Measurements from ENCODE around the gene ARID3C.

ARID3C gene

DNA sequence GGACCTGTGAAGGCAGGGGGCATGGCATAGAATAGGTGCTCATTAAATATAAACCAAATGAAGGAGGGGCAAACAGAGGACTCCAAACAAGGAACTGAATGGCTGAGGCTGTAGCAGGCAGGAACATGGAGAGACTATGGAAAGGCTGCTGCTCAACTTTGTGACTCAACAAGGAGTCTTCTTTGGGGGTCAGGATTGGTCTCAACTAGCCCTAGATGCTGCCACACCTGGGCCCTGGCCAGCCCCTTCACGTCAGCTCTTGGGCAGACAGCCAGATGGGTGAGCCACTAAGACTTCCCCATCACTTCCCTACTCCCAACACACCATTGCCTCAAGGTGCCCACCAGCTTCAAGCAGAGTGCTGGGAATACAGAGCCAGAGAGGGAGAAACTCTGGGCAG lies 28.0 kb downstream of the ARID3C start:
- DNase-seq (ENCODE audit: low read depth) = no peak
- TF ChIP-seq, protein P1, sequence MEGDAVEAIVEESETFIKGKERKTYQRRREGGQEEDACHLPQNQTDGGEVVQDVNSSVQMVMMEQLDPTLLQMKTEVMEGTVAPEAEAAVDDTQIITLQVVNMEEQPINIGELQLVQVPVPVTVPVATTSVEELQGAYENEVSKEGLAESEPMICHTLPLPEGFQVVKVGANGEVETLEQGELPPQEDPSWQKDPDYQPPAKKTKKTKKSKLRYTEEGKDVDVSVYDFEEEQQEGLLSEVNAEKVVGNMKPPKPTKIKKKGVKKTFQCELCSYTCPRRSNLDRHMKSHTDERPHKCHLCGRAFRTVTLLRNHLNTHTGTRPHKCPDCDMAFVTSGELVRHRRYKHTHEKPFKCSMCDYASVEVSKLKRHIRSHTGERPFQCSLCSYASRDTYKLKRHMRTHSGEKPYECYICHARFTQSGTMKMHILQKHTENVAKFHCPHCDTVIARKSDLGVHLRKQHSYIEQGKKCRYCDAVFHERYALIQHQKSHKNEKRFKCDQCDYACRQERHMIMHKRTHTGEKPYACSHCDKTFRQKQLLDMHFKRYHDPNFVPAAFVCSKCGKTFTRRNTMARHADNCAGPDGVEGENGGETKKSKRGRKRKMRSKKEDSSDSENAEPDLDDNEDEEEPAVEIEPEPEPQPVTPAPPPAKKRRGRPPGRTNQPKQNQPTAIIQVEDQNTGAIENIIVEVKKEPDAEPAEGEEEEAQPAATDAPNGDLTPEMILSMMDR (IDR thresholded peaks at IDR 0.05; ENCODE audit: low read depth, low read length, missing control alignments) = no peak
- H3K4me3 ChIP-seq (ENCODE audit: low read depth, low read length) = no peak overlapping the region
- in situ Hi-C loops (cut with HindIII; ENCODE audit: low sequenced_read_pairs) = no loop called here

DNA sequence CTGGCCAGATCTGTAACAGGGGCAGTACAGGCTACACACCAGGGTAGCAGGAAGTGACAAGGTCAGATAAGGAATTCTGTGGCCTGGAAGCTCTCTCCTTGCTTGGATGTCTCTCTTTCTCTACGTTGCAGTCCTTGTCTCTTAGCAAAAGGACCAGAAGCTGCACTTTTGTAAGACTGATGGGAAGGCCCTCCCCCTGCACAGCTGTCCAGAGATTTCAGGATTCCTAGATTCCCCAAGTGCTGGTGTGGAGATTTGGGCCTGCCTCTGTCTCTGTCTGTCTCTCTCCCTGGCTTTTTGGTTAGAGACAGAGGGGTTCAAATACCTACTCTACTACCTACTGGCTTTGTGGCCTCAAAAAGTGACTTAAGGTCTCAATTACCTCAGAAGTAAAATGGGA lies 29.3 kb downstream of the ARID3C start:
- in situ Hi-C loops (cut with HindIII; ENCODE audit: low sequenced_read_pairs) = no loop called here
- no peak for DNase-seq (ENCODE audit: low read depth)
- TF ChIP-seq, protein P1 (IDR thresholded peaks at IDR 0.05; ENCODE audit: low read depth, low read length, missing control alignments) = no peak
- H3K4me3 ChIP-seq (ENCODE audit: low read depth, low read length) = no peak overlapping the region

DNA sequence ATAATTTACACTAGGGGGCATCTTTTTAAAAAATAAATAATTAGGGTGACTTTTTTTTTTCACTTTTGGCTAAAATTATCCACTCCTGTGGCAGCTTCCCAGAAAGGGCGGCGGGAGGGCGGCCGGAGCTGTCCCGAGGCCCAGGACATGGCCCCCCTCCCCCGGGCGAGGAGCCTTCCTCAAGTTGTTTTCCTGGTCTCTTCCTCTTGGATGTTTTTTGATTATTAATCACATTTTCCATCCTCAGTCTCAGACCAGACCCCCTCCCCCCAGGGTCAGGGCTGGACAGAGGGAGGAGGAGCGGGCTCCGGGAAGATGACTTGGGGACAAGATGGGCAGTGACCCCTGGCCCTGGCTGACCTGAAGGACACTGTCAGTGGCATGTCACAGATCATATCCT lies 34.7 kb downstream of the ARID3C start:
- TF ChIP-seq, protein P1 (IDR thresholded peaks at IDR 0.05; ENCODE audit: low read depth, low read length, missing control alignments) = no peak
- H3K4me3 ChIP-seq (ENCODE audit: low read depth, low read length) = no peak overlapping the region
- DNase-seq (ENCODE audit: low read depth) = no peak
- in situ Hi-C loops (cut with HindIII; ENCODE audit: low sequenced_read_pairs) = no loop called here

DNA sequence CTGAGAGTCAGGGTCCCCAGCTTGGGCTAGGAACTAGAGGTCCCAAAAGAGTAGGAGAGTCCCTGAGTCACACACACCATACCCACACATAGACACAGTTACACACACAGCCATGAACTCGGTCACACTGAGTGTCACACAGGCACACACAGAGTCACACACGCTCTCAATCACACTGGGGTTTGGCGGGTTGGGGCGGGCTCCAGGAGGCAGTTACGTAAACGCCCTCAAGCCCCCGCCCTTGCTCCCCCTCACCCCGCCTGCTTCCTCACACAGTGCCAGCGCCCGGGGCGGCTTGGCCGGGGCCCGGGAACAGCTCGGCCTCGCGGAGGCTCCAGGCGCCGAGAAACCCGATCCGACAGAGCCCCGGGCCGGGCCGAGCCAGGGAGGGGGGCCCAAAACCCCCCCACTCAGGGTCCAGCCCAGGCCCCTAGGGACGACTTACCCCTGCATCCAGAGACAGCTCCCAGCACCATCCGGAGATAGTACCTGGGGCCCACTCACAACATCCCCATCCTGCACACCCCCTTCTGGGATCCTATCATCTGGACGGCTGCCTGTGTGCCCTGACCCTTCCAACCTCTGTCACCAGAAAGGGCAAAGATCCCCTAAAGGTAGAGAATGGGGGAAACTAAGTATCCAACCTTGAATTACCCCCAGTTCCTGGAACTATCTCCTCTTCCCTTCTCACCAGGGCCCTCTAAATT lies 35.8 kb downstream of the ARID3C start:
- TF ChIP-seq, protein P1 (IDR thresholded peaks at IDR 0.05; ENCODE audit: low read depth, low read length, missing control alignments) = no peak
- in situ Hi-C loops (cut with HindIII; ENCODE audit: low sequenced_read_pairs) = no loop called here
- DNase-seq (ENCODE audit: low read depth) = no peak
- H3K4me3 ChIP-seq (ENCODE audit: low read depth, low read length) = no peak overlapping the region

DNA sequence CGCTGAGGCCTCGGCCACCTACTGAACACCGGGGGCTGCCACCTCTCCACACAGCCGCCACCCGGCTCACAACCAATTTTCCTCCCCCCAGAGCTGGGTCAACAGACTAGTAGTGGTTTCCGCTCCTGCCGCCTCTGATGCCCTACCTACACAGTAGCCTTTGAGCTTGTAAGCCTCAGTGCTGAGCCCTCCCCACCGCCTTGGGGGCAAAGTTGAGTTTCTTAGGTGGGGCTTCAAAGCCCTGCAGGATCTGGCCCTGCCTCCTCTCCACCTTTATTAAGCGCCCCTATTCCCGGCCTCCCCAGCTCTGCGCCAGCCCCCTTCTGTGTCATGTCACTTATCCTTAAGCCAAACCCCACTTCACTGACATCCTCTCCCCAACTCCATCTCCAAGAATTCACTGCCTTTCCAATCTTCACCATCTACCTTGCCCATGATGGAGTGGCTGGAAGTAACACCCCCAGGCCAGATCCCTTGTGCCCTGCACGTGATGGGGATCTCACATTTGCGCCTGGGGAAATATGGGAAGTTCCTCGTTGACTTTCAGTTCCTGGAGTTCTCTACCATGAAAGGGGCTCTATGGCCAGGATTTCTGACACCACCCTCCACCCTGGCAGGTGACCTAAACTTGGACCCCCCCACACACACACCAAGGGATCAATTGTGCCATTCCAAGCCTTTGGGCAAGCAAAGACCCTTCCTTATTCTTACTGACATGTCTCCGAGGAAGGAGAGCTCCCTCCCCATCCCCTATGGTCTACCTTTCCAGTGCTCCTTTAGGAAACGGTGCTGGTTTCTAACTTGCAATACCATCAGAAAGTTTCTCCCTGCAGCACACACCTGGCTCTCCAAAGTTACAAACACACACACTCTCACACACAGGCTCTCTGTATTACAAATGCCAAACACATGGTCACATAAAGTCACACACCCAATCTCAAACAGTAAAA lies 36.7 kb downstream of the ARID3C start:
- in situ Hi-C loops (cut with HindIII; ENCODE audit: low sequenced_read_pairs) = no loop called here
- TF ChIP-seq, protein P1 (IDR thresholded peaks at IDR 0.05; ENCODE audit: low read depth, low read length, missing control alignments) = no peak

DNA sequence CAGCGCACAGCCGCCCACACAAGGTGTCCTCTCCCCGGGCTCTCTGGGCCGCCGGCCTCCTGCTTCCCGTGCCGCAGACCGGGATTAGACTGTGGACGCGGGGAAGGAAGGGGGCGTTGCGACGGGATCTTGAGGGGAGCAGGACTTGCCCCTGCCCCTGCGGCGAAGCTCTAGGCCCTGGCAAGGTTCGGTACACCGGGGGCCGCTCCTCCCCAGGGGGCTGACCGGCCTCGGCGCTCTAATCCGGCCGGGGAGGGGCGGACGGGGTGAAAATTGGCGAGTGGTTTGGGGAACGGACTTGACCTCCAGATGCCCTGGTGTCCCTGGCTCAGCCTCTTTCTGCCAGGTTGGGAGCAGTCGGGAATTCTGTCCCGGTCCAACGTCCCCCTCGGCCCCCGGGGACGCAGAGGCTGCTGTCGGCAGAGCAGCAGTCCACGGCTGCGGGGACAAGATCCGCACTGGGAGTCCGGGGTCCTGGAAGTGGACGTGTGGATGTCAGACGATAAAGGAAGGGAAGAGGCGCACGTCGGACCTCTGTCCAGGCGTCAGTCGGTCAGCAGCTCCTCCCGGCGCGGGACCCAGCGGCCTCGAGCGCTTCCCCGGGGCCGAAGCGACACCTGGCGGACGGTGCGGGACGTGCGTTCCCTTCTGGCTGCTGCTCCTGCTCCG lies 37.5 kb downstream of the ARID3C start:
- in situ Hi-C loops (cut with HindIII; ENCODE audit: low sequenced_read_pairs) = no loop called here
- DNase-seq (ENCODE audit: low read depth) = peak; percentile 32
- TF ChIP-seq, protein P1 (IDR thresholded peaks at IDR 0.05; ENCODE audit: low read depth, low read length, missing control alignments) = peak; percentile 86
- no peak overlapping the region for H3K4me3 ChIP-seq (ENCODE audit: low read depth, low read length)

More for the DNA sequence above, 36.7 kb downstream of the ARID3C start:
- DNase-seq (ENCODE audit: low read depth) = no peak
- H3K4me3 ChIP-seq (ENCODE audit: low read depth, low read length) = no peak overlapping the region

All from astrocyte of the cerebellum (primary cell).